GM20000 (cell line): ENCODE measurements around the gene SLC6A6.

Experiments
- DNase-seq: peaks from one replicate; pipeline ENCODE4 v3.0.0; 2012; ENCODE audit warnings: low spot score
- CTCF ChIP-seq: IDR thresholded peaks from 2 replicates; pipeline ENCODE4 v1.5.1; 2012; ENCODE audit warnings: mild to moderate bottlenecking, control low read depth; ENCODE audit errors: extremely low read depth, missing control alignments

Gene SLC6A6

GRCh38 chr3:14491396-14492190 is 89.2 kb downstream of the SLC6A6 start:
- no peak for TF ChIP-seq CTCF
- no peak for DNase-seq

GRCh38 chr3:14492948-14493881 is 90.8 kb downstream of the SLC6A6 start:
- no peak for DNase-seq
- no peak for TF ChIP-seq CTCF

- no peak for DNase-seq
- no peak for TF ChIP-seq CTCF
Observed at GRCh38 chr3:14494279-14494972, 92.0 kb downstream of the SLC6A6 start.

GRCh38 chr3:14494973-14495300 is 92.5 kb downstream of the SLC6A6 start:
- no peak for TF ChIP-seq CTCF
- DNase-seq: no peak

- TF ChIP-seq CTCF: no peak
- DNase-seq: no peak
Observed at GRCh38 chr3:14496351-14496750, 93.9 kb downstream of the SLC6A6 start.

- no peak for DNase-seq
- no peak for TF ChIP-seq CTCF
Observed at GRCh38 chr3:14497321-14497720, 94.9 kb downstream of the SLC6A6 start.

- no peak for DNase-seq
- TF ChIP-seq CTCF: no peak
Observed at GRCh38 chr3:14502472-14502871, 100.1 kb downstream of the SLC6A6 start.
